ENCODE results near the gene NEFH.
"Not testable (repeated sequence)": the region's sequence is repeated elsewhere in the genome, so short reads cannot be mapped to it uniquely, and the experiment has no call there.

The NEFH gene, protein sequence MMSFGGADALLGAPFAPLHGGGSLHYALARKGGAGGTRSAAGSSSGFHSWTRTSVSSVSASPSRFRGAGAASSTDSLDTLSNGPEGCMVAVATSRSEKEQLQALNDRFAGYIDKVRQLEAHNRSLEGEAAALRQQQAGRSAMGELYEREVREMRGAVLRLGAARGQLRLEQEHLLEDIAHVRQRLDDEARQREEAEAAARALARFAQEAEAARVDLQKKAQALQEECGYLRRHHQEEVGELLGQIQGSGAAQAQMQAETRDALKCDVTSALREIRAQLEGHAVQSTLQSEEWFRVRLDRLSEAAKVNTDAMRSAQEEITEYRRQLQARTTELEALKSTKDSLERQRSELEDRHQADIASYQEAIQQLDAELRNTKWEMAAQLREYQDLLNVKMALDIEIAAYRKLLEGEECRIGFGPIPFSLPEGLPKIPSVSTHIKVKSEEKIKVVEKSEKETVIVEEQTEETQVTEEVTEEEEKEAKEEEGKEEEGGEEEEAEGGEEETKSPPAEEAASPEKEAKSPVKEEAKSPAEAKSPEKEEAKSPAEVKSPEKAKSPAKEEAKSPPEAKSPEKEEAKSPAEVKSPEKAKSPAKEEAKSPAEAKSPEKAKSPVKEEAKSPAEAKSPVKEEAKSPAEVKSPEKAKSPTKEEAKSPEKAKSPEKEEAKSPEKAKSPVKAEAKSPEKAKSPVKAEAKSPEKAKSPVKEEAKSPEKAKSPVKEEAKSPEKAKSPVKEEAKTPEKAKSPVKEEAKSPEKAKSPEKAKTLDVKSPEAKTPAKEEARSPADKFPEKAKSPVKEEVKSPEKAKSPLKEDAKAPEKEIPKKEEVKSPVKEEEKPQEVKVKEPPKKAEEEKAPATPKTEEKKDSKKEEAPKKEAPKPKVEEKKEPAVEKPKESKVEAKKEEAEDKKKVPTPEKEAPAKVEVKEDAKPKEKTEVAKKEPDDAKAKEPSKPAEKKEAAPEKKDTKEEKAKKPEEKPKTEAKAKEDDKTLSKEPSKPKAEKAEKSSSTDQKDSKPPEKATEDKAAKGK

GRCh38 chr22:29479417-29480261 is at the start of gene NEFH:
Gene NEFH, plus strand, starts transcription at chr22:29480218. Its CDS starts 45 bp downstream, at chr22:29480263.
- CTCF ChIA-PET: interaction anchor here (1.6 kb wide), 1 partner anchor 8 kb away, joined by 9 read pairs; no protein-coding TSS in a partner anchor
- DNase-seq (ENCODE audit: low read depth, low spot score): no peak
- peak within 1 kb of the TSS; percentile 49 for H3K4me3 ChIP-seq (ENCODE audit: low read depth, low read length)
- TF ChIP-seq, protein P1, sequence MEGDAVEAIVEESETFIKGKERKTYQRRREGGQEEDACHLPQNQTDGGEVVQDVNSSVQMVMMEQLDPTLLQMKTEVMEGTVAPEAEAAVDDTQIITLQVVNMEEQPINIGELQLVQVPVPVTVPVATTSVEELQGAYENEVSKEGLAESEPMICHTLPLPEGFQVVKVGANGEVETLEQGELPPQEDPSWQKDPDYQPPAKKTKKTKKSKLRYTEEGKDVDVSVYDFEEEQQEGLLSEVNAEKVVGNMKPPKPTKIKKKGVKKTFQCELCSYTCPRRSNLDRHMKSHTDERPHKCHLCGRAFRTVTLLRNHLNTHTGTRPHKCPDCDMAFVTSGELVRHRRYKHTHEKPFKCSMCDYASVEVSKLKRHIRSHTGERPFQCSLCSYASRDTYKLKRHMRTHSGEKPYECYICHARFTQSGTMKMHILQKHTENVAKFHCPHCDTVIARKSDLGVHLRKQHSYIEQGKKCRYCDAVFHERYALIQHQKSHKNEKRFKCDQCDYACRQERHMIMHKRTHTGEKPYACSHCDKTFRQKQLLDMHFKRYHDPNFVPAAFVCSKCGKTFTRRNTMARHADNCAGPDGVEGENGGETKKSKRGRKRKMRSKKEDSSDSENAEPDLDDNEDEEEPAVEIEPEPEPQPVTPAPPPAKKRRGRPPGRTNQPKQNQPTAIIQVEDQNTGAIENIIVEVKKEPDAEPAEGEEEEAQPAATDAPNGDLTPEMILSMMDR (IDR thresholded peaks at IDR 0.05; ENCODE audit: insufficient read depth, low read length, missing control alignments): no peak
- POLR2A ChIA-PET: no interaction called here

- no peak for DNase-seq (ENCODE audit: low read depth, low spot score)
- no peak overlapping the region for H3K4me3 ChIP-seq (ENCODE audit: low read depth, low read length)
- ChIA-PET POLR2A (no interaction called here), CTCF (no interaction called here)
- TF ChIP-seq, protein P1 (IDR thresholded peaks at IDR 0.05; ENCODE audit: insufficient read depth, low read length, missing control alignments): no peak
Observed at GRCh38 chr22:29431986-29432385, 48.0 kb upstream of the NEFH start.

- no peak overlapping the region for H3K4me3 ChIP-seq (ENCODE audit: low read depth, low read length)
- POLR2A ChIA-PET: no interaction called here
- CTCF ChIA-PET: interaction anchor here (0.6 kb wide), 1 partner anchor 37 kb away, joined by 4 read pairs; no protein-coding TSS in a partner anchor
- TF ChIP-seq, protein P1 (IDR thresholded peaks at IDR 0.05; ENCODE audit: insufficient read depth, low read length, missing control alignments): no peak
- DNase-seq (ENCODE audit: low read depth, low spot score): no peak
Observed at GRCh38 chr22:29433856-29434255, 46.2 kb upstream of the NEFH start.

GRCh38 chr22:29434288-29434687 is 45.7 kb upstream of the NEFH start:
- ChIA-PET CTCF (interaction anchor here (0.6 kb wide), 1 partner anchor 37 kb away, joined by 4 read pairs; no protein-coding TSS in a partner anchor), POLR2A (no interaction called here)
- TF ChIP-seq, protein P1 (IDR thresholded peaks at IDR 0.05; ENCODE audit: insufficient read depth, low read length, missing control alignments): no peak
- no peak for DNase-seq (ENCODE audit: low read depth, low spot score)
- no peak overlapping the region for H3K4me3 ChIP-seq (ENCODE audit: low read depth, low read length)

- TF ChIP-seq, protein P1 (IDR thresholded peaks at IDR 0.05; ENCODE audit: insufficient read depth, low read length, missing control alignments): no peak
- ChIA-PET CTCF (no interaction called here), POLR2A (interaction anchor here (0.7 kb wide), 1 partner anchor 61 kb away, joined by 3 read pairs; no protein-coding TSS in a partner anchor)
- H3K4me3 ChIP-seq (ENCODE audit: low read depth, low read length): no peak overlapping the region
- DNase-seq (ENCODE audit: low read depth, low spot score): no peak
Observed at GRCh38 chr22:29435236-29436136, 44.5 kb upstream of the NEFH start.

DNA sequence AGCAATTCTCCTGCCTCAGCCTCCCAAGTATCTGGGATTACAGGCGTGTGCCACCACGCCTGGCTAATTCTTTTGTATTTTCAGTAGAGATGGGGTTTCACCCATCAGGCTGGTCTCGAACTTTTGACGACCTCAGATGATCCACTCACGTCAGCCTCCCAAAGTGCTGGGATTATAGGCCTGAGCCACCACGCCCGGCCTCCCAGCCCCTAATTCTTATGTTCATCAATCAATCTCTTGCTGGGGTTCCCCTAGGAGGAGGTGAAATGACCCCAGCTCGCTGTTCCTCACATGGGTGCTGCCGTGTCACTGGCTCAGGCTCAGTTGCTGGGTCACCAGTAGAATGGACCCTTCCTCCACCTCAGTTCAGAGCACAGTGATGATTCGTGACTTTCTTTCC is 41.7 kb upstream of the NEFH start, which contains the start of gene RFPL1:
RFPL1 (plus strand) TSS at position 301 of the 400 bp plus-strand sequence.
- POLR2A ChIA-PET; DNase-seq (ENCODE audit: low read depth, low spot score); CTCF ChIA-PET; H3K4me3 ChIP-seq (ENCODE audit: low read depth, low read length): not testable (repeated sequence)

All from AG04449 (cell line).